Muscle of leg (tissue), 11 donors: ENCODE data around the gene ITK. TPM values are rescaled to one million over a fixed set of nuclear protein-coding genes. Genes with fewer than 3 reads are reported as not detected.

Experiments used
- DNase-seq: peaks from one replicate; pipeline ENCODE4 v3.0.0; 2013
- H3K27ac ChIP-seq: one replicate; pipeline ENCODE4 v1.5.1; 2013; ENCODE audit warnings: mild to moderate bottlenecking, low read length, control low read depth
- H3K27me3 ChIP-seq: one replicate; pipeline ENCODE4 v1.6.1; 2013; ENCODE audit warnings: low read length; ENCODE audit not compliant: control insufficient read depth, insufficient read depth
- H3K36me3 ChIP-seq: one replicate; pipeline ENCODE4 v1.6.1; 2013; ENCODE audit warnings: low read length; ENCODE audit not compliant: control insufficient read depth, insufficient read depth
- H3K4me1 ChIP-seq: one replicate; pipeline ENCODE4 v1.6.1; 2013; ENCODE audit warnings: low read length; ENCODE audit not compliant: control insufficient read depth, insufficient read depth
- H3K4me3 ChIP-seq: one replicate; pipeline ENCODE4 v1.5.1; 2013; ENCODE audit warnings: low read length, control low read depth
- H3K9me3 ChIP-seq: replicated peaks from 2 replicates; pipeline ENCODE4 v1.6.1; 2013; ENCODE audit warnings: low read depth, low read length; ENCODE audit not compliant: control insufficient read depth
- WGBS: methylation state at CpG from one replicate; pipeline ENCODE4 v1.1.5; 2013; ENCODE audit warnings: missing lambda C conversion rate; ENCODE audit not compliant: insufficient coverage; 5-methylcytosine and 5-hydroxymethylcytosine counted together
- polyA plus RNA-seq, 8 donors: library from polyadenylated mRNA; unstranded; fragments of 120-200 nt; gene quantifications; one replicate each; pipeline versions ENCODE4 v1.2.1 to v1.2.3, GENCODE V29; 2013; ENCODE audit warnings: inconsistent platforms in 1 of 8, low replicate concordance in 1 of 8; ENCODE audit not compliant: insufficient read length in 8 of 8, insufficient read depth in 1 of 8
- total RNA-seq: library from RNA; stranded (reverse); fragments of 120-200 nt; gene quantifications from one replicate; pipeline ENCODE4 v1.2.4, GENCODE V29; 2013

Gene ITK
- total and polyA plus RNA-seq, 9 donors: 0.08 to 0.54 (median 0.21) TPM

GRCh38 chr5:157245886-157246285, 65.2 kb downstream of the ITK start:
- no peaks in the 10 kb centered on the region for H3K9me3 ChIP-seq
- no peaks in the 10 kb centered on the region for H3K4me1 ChIP-seq
- H3K4me3 ChIP-seq: no peak overlapping the region
- no peak for DNase-seq
- WGBS: 80% methylated on average over 1 of the region's 4 CpGs
- H3K27me3 ChIP-seq: no peaks in the 10 kb centered on the region
- no peaks in the 10 kb centered on the region for H3K36me3 ChIP-seq
- no peak overlapping the region for H3K27ac ChIP-seq

- no peak for DNase-seq
- H3K4me3 ChIP-seq: no peak overlapping the region
- no peaks in the 10 kb centered on the region for H3K36me3 ChIP-seq
- no peaks in the 10 kb centered on the region for H3K4me1 ChIP-seq
- no peak overlapping the region for H3K27ac ChIP-seq
- H3K9me3 ChIP-seq: no peaks in the 10 kb centered on the region
- no peaks in the 10 kb centered on the region for H3K27me3 ChIP-seq
These were observed 66.6 kb downstream of the ITK start for GRCh38 chr5:157247267-157247666.

DNA sequence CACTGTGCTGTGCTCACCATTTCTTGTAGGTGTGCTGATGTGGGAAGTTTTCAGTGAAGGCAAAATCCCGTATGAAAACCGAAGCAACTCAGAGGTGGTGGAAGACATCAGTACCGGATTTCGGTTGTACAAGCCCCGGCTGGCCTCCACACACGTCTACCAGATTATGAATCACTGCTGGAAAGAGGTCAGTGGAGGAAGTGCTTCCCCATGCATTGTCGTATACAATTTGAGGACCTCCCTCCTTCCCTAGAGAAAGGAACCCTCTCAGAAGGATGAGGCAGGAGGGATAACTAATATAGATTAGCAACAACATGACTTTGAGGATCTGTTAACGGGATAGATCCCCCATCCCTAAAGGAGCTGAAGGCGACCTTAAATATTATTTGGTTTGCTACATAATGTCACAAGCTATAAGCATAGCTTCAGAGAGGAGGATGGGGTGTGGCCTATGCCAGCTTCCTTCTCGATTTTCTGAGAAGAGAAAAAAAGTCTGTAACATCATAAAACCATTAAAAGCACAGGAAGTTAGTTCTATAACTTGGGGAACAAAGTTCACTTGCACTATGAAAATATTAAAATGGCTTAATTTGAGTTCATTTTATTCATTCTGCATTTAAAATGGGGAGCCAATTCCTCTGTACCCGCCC, 68.3 kb downstream of the ITK start:
- Histone ChIP-seq H3K9me3 (no peaks in the 10 kb centered on the region), H3K27me3 (no peaks in the 10 kb centered on the region), H3K4me3 (no peak overlapping the region), H3K36me3 (no peaks in the 10 kb centered on the region), H3K27ac (no peak overlapping the region), H3K4me1 (no peaks in the 10 kb centered on the region)
- 100% methylated on average over 1 of the region's 11 CpGs for WGBS
- no peak for DNase-seq

DNA sequence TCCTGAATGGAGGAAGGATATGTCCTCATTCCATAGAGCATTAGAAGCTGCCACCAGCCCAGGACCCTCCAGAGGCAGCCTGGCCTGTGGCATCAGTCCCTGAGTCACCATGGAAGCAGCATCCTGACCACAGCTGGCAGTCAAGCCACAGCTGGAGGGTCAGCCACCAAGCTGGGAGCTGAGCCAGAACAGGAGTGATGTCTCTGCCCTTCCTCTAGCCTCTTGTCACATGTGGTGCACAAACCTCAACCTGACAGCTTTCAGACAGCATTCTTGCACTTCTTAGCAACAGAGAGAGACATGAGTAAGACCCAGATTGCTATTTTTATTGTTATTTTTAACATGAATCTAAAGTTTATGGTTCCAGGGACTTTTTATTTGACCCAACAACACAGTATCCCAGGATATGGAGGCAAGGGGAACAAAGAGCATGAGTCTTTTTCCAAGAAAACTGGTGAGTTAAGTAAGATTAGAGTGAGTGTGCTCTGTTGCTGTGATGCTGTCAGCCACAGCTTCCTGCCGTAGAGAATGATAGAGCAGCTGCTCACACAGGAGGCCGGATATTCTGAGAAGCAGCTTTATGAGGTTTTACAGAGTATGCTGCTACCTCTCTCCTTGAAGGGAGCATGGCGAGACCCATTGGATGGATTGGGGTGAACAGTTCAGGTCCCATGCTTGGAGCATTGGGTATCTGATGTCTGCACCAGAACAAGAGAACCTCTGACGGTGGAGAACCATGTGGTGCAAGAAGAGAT, 72.2 kb downstream of the ITK start:
- no peaks in the 10 kb centered on the region for H3K9me3 ChIP-seq

GRCh38 chr5:157253547-157253946, 72.9 kb downstream of the ITK start:
- Histone ChIP-seq H3K36me3 (no peaks in the 10 kb centered on the region), H3K27me3 (no peaks in the 10 kb centered on the region), H3K9me3 (no peaks in the 10 kb centered on the region), H3K4me1 (no peaks in the 10 kb centered on the region), H3K4me3 (no peak overlapping the region), H3K27ac (no peak overlapping the region)
- 0% methylated on average over 1 of the region's 2 CpGs for WGBS
- no peak for DNase-seq

More for the DNA sequence above, 72.2 kb downstream of the ITK start:
- DNase-seq: no peak
- Histone ChIP-seq H3K4me3 (no peak overlapping the region), H3K27ac (no peak overlapping the region), H3K36me3 (no peaks in the 10 kb centered on the region), H3K4me1 (no peaks in the 10 kb centered on the region), H3K27me3 (no peaks in the 10 kb centered on the region)
- 38% methylated on average over 3 of the region's 4 CpGs for WGBS

GRCh38 chr5:157258450-157258849, 77.8 kb downstream of the ITK start:
- H3K27me3 ChIP-seq: peaks cover under 1% of the 10 kb centered on the region
- H3K9me3 ChIP-seq: no peaks in the 10 kb centered on the region
- H3K27ac ChIP-seq: no peak overlapping the region
- WGBS: no CpG with 5 or more reads among the region's 6 CpGs
- no peaks in the 10 kb centered on the region for H3K36me3 ChIP-seq
- H3K4me3 ChIP-seq: no peak overlapping the region
- no peak for DNase-seq
- no peaks in the 10 kb centered on the region for H3K4me1 ChIP-seq

GRCh38 chr5:157259699-157260098, 79.1 kb downstream of the ITK start:
- H3K4me3 ChIP-seq: no peak overlapping the region
- 64% methylated on average over 2 of the region's 4 CpGs for WGBS
- DNase-seq: no peak
- H3K36me3 ChIP-seq: no peaks in the 10 kb centered on the region
- H3K4me1 ChIP-seq: no peaks in the 10 kb centered on the region
- H3K9me3 ChIP-seq: no peaks in the 10 kb centered on the region
- no peak overlapping the region for H3K27ac ChIP-seq
- peaks cover 3% of the 10 kb centered on the region for H3K27me3 ChIP-seq

DNA sequence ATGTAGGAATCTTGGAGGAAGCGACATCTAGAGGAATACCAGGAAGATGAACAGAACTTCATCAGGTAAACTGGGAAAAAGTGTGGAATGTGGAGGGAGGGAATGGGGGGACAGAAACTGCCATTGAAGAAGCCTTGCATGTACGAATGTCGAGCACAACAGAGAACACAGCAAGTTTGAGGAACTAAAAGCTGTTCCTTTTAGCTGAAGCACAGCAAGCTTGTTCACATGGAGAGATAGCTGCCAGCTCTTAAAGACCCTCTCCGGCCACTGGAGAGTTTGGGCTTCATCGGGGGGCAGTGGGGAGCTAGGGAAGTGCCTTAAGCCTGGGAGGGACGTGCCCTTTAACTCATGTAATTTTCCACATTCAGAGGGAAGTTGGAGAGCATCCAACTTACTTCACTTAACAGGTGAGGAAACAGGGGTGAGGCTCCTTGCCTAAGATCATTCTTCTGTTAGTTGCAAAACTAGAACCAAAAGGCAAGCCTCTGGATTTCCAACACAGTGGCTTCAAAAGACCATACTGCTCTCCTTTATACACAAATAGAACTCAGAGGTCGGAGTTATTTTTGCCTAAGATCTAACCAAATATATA, 83.0 kb downstream of the ITK start:
- no peaks in the 10 kb centered on the region for H3K9me3 ChIP-seq
- 52% methylated on average over 3 of the region's 7 CpGs for WGBS
- H3K27ac ChIP-seq: no peak overlapping the region
- H3K27me3 ChIP-seq: peaks cover 22% of the 10 kb centered on the region
- H3K4me1 ChIP-seq: peaks cover 27% of the 10 kb centered on the region
- H3K36me3 ChIP-seq: no peaks in the 10 kb centered on the region
- no peak for DNase-seq
- no peak overlapping the region for H3K4me3 ChIP-seq

GRCh38 chr5:157265714-157266285, 85.2 kb downstream of the ITK start, which contains the start of gene CYFIP2:
CYFIP2 (plus strand) TSS chr5:157266123; CDS start chr5:157285362, 19,239 bp downstream.
- peaks cover 27% of the 10 kb centered on the region for H3K4me1 ChIP-seq
- no peaks in the 10 kb centered on the region for H3K36me3 ChIP-seq
- DNase-seq: peak; percentile 61
- peaks cover 22% of the 10 kb centered on the region for H3K27me3 ChIP-seq
- peak within 1 kb of the TSS; percentile 69 for H3K4me3 ChIP-seq
- WGBS: under 1% methylated on average over 58 of the region's 58 CpGs
- no peak within 1 kb of the TSS for H3K27ac ChIP-seq
- no peaks in the 10 kb centered on the region for H3K9me3 ChIP-seq
